ENCODE data around the gene ARHGEF12. TPM values are rescaled to one million over a fixed set of nuclear protein-coding genes. Genes with fewer than 3 reads are reported as not detected.

Gene ARHGEF12
- total and polyA plus RNA-seq, 3 donors from 2014 or later = 26.6 to 74.1 (median 72.7) TPM

GRCh38 chr11:120432056-120433018 lies 96.1 kb downstream of the ARHGEF12 start:
- no peaks in the 10 kb centered on the region for H3K4me1 ChIP-seq
- H3K27me3 ChIP-seq = no peaks in the 10 kb centered on the region
- no peak for TF ChIP-seq CTCF (IDR thresholded peaks at IDR 0.05)
- no peak for TF ChIP-seq POLR2A (IDR thresholded peaks at IDR 0.05)
- no peak overlapping the region for H3K4me3 ChIP-seq
- WGBS, 2 donors = 63 to 70% methylated on average over 4 of the region's 4 CpGs
- no peak for DNase-seq
- intact Hi-C loops (cut with DNase I; ENCODE audit: low total_unique reads) = no loop called here
- H3K27ac ChIP-seq = no peak overlapping the region
- no peaks in the 10 kb centered on the region for H3K36me3 ChIP-seq (ENCODE audit: low read depth, missing control alignments)
- no peaks in the 10 kb centered on the region for H3K9me3 ChIP-seq

- H3K36me3 ChIP-seq (ENCODE audit: low read depth, missing control alignments) = no peaks in the 10 kb centered on the region
Measured at GRCh38 chr11:120441592-120441991, 105.4 kb downstream of the ARHGEF12 start.

GRCh38 chr11:120442031-120442430 lies 105.8 kb downstream of the ARHGEF12 start:
- no peaks in the 10 kb centered on the region for H3K27me3 ChIP-seq
- H3K4me1 ChIP-seq = no peaks in the 10 kb centered on the region
- no peak overlapping the region for H3K27ac ChIP-seq
- 82 to 83% methylated on average over 3 of the region's 3 CpGs for WGBS, 2 donors
- DNase-seq = no peak
- H3K36me3 ChIP-seq (ENCODE audit: low read depth, missing control alignments) = no peaks in the 10 kb centered on the region
- TF ChIP-seq POLR2A (IDR thresholded peaks at IDR 0.05) = no peak
- TF ChIP-seq CTCF (IDR thresholded peaks at IDR 0.05) = no peak
- intact Hi-C loops (cut with DNase I; ENCODE audit: low total_unique reads) = no loop called here
- no peak overlapping the region for H3K4me3 ChIP-seq
- no peaks in the 10 kb centered on the region for H3K9me3 ChIP-seq

More at GRCh38 chr11:120441592-120441991, 105.4 kb downstream of the ARHGEF12 start:
- 86 to 87% methylated on average over 5 of the region's 5 CpGs for WGBS, 2 donors
- H3K27ac ChIP-seq = no peak overlapping the region
- no peaks in the 10 kb centered on the region for H3K27me3 ChIP-seq
- H3K4me3 ChIP-seq = no peak overlapping the region
- no peak for DNase-seq
- H3K4me1 ChIP-seq = no peaks in the 10 kb centered on the region
- TF ChIP-seq CTCF (IDR thresholded peaks at IDR 0.05) = no peak
- H3K9me3 ChIP-seq = no peaks in the 10 kb centered on the region
- intact Hi-C loops (cut with DNase I; ENCODE audit: low total_unique reads) = no loop called here

GRCh38 chr11:120446802-120447201 lies 110.6 kb downstream of the ARHGEF12 start:
- H3K27me3 ChIP-seq = no peaks in the 10 kb centered on the region
- no peak overlapping the region for H3K27ac ChIP-seq
- DNase-seq = no peak
- H3K9me3 ChIP-seq = no peaks in the 10 kb centered on the region
- no peaks in the 10 kb centered on the region for H3K4me1 ChIP-seq
- no peaks in the 10 kb centered on the region for H3K36me3 ChIP-seq (ENCODE audit: low read depth, missing control alignments)
- intact Hi-C loops (cut with DNase I; ENCODE audit: low total_unique reads) = no loop called here
- WGBS, 2 donors = 88 to 92% methylated on average over 7 of the region's 7 CpGs
- TF ChIP-seq CTCF (IDR thresholded peaks at IDR 0.05) = no peak
- no peak for TF ChIP-seq POLR2A (IDR thresholded peaks at IDR 0.05)
- no peak overlapping the region for H3K4me3 ChIP-seq
